ENCODE data around the gene GRIK4. TPM values are rescaled to one million over a fixed set of nuclear protein-coding genes. Genes with fewer than 3 reads are reported as not detected.

GRIK4 gene
- total and polyA plus RNA-seq, 9 of the 15 experiments (the other 6 are each of a cell fraction or from before 2014, with no cell fraction given), result not detected

DNA sequence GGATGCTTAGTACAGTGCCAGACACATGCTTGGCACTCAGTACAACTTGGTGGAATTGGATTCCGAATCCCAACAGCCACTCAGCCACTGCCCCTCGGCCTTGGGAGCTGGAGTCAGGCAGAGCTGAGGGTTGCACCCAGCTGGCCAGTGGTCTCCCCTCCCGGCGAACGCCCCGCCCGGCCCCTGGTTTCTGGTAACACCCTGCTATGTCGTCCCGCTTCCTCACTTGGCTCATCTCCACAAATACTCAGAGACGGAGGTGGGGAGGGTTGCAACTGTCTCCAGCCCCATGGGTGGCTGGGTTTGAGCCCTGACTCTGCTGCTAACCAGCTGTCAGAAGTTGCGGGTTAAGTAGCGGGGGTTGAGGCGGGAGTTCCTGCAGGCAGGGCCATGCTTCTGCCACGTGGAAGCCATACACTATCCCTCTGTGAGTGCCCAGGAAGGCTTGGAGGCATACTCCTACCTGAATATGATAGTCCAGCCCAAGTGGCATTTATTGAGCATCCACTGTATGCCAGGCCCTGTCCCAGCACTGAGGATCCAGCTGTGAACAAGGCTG, 67.1 kb downstream of the GRIK4 start:
- H2AFZ ChIP-seq (ENCODE audit: low read depth, low read length), result no peak overlapping the region
- TF ChIP-seq RFX5 (IDR thresholded peaks at IDR 0.05; ENCODE audit: low read depth, low read length) (no peak), YBX1 (IDR thresholded peaks at IDR 0.05) (no peak), POLR2H (tag; IDR thresholded peaks at IDR 0.05; ENCODE audit: low read depth) (no peak), ZFP30 (CRISPR knock-in tag; IDR thresholded peaks at IDR 0.05; ENCODE audit: borderline replicate concordance) (no peak), ZNF24 (IDR thresholded peaks at IDR 0.05) (no peak), KDM5B (IDR thresholded peaks at IDR 0.05; ENCODE audit: insufficient replicate concordance, low read depth, low read length) (no peak), ETS2 (tag; IDR thresholded peaks at IDR 0.05; ENCODE audit: borderline replicate concordance, poor library complexity, severe bottlenecking) (no peak), ATF7 (IDR thresholded peaks at IDR 0.05) (no peak), KDM4B (IDR thresholded peaks at IDR 0.05; ENCODE audit: borderline replicate concordance in 2 of 2, low read depth in 1 of 2) (no peak), ZNF780A (CRISPR knock-in tag; IDR thresholded peaks at IDR 0.05) (no peak), ZNF764 (CRISPR knock-in tag; IDR thresholded peaks at IDR 0.05; ENCODE audit: low read depth) (no peak), MAFK (IDR thresholded peaks at IDR 0.05; ENCODE audit: low read length) (no peak), L3MBTL2 (IDR thresholded peaks at IDR 0.05) (no peak), OTX1 (CRISPR knock-in tag; IDR thresholded peaks at IDR 0.05) (no peak)
- H3K4me2 ChIP-seq (ENCODE audit: insufficient read depth, low read length), result no peak overlapping the region
- no peak overlapping the region for H3K4me3 ChIP-seq
- FAIRE-seq (no peak), DNase-seq (ENCODE audit: extremely low read depth in 1 of 4, low spot score in 3 of 4) (no peak), ATAC-seq (no peak)
- no peaks in the 10 kb centered on the region; the same call in 1 of the 2 replicates for H4K20me1 ChIP-seq (replicated peaks; ENCODE audit: control insufficient read depth, insufficient read depth, low read length)
- ChIA-PET CTCF (ENCODE audit: low intra/inter-chr PET ratio) (no interaction called here), POLR2A (interaction anchor here (0.7 kb wide), 1 partner anchor 651 kb away, joined by 3 read pairs; no protein-coding TSS in a partner anchor)
- no peak overlapping the region for H3K27ac ChIP-seq (ENCODE audit: extremely low read depth, low read depth, low read length)
- peaks cover 5 to 41% of the 10 kb centered on the region in 2 experiments; a peak in 4 of 5 replicates for H3K27me3 ChIP-seq (ENCODE audit: control insufficient read depth in 2 of 2, insufficient read depth in 2 of 2, low read length in 2 of 2)
- no peaks in the 10 kb centered on the region for H3K79me2 ChIP-seq (ENCODE audit: control insufficient read depth, insufficient read depth, low read length)
- intact Hi-C loops (cut with micrococcal nuclease) (no loop called here), in situ Hi-C loops (cut with MboI) (no loop called here)
- H3K4me1 ChIP-seq (replicated peaks in 1 of 2; ENCODE audit: control insufficient read depth in 2 of 2, insufficient read depth in 2 of 2, low read length in 2 of 2), result no peaks in the 10 kb centered on the region
- no peaks in the 10 kb centered on the region for H3K9me3 ChIP-seq (replicated peaks; ENCODE audit: control insufficient read depth, insufficient read depth, low read depth, low read length)
- H3K36me3 ChIP-seq (ENCODE audit: control insufficient read depth, insufficient read depth, low read length), result no peaks in the 10 kb centered on the region
- BruUV-seq (replicated peaks), result no TSS peak
- WGBS (ENCODE audit: insufficient coverage, low coverage, missing lambda C conversion rate), result 2% methylated on average over 10 of the region's 14 CpGs
- H3K9ac ChIP-seq (ENCODE audit: insufficient read depth in 1 of 2, low read depth in 2 of 2, low read length in 2 of 2), result no peak overlapping the region
- H3K9me1 ChIP-seq (ENCODE audit: control insufficient read depth, insufficient read depth, low read length), result no peaks in the 10 kb centered on the region

Measured in K562 (cell line).